ENCODE results near the gene SLC22A13.
"Not testable (repeated sequence)": the region's sequence is repeated elsewhere in the genome, so short reads cannot be mapped to it uniquely, and the experiment has no call there.

Gene SLC22A13, protein sequence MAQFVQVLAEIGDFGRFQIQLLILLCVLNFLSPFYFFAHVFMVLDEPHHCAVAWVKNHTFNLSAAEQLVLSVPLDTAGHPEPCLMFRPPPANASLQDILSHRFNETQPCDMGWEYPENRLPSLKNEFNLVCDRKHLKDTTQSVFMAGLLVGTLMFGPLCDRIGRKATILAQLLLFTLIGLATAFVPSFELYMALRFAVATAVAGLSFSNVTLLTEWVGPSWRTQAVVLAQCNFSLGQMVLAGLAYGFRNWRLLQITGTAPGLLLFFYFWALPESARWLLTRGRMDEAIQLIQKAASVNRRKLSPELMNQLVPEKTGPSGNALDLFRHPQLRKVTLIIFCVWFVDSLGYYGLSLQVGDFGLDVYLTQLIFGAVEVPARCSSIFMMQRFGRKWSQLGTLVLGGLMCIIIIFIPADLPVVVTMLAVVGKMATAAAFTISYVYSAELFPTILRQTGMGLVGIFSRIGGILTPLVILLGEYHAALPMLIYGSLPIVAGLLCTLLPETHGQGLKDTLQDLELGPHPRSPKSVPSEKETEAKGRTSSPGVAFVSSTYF

DNA sequence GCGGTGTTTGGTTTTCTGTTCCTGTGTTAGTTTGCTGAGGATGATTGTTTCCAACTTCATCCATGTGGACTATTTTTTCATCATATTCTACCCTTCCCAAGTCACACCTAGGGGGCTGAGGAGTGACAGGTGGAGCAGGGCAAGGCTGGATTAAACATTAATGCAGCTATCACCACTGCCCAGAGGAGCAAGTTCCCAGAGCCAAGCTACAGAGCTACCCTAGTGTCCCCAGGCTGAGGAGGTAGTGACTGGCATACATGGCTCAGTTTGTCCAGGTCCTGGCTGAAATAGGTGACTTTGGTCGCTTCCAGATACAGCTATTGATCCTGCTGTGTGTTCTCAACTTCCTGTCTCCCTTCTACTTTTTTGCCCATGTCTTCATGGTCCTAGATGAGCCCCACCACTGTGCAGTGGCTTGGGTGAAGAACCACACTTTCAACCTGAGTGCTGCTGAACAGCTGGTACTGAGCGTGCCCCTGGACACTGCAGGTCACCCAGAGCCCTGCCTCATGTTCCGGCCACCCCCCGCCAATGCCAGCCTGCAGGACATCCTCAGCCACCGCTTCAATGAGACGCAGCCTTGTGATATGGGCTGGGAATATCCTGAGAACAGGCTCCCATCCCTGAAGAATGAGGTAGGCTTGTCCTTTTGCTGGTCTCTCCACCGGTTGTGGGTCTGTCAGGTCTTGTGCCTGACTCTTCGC, at the start of gene SLC22A13:
TSS of gene SLC22A13 (plus strand) at position 209 of the 704 bp plus-strand sequence. CDS start at position 258, 49 bp downstream.
- no peak for DNase-seq (ENCODE audit: low read depth in 3 of 3)

DNA sequence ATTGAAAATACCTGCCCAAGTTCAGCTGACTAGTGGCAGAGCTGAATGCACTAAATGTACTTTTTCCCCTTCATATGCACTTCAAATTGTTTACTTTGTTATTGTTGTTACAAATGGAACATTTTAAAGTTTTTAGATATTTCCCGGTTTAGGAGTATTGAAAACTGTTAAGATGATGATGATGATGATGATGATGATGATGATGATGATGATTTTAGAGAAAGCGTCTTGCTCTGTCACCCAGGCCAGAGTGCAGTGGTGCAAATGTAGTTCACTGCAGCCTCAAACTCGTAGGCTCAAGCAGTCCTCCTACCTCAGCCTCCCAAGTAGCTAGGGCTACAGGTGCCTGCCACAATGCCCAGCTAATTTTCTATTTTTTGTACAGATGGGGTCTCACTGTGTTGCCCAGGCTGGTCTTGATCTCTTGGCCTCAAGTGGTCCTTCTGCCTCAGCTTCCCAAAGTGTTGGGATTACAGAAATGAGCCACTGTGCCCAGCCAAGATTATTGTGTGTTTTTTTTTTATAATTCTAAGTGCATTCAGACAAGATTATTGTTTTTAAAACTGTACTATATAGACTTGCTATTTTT, 45.9 kb upstream of the SLC22A13 start:
- no peak for DNase-seq (ENCODE audit: low read depth in 3 of 3)

DNA sequence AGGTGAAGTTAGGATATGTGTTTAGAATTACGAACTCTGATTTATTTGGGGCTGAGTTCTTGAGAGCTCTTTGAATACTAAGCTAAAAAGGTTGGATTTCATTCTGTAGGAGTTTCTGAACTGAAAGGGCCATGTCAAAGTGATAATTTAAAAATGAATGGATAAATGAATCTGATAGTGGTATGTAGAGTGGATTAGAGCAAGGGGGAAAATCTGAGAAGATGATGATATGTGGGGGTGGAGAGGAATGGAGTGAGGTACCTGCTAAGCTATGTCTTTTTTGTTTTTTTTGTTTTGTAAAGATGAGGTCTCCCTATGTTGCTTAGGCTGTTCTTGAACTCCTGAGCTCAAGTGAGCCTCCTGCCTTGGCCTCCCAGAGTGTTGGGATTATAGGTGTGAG, 44.6 kb upstream of the SLC22A13 start:
- no peak for DNase-seq (ENCODE audit: low read depth in 3 of 3)

DNA sequence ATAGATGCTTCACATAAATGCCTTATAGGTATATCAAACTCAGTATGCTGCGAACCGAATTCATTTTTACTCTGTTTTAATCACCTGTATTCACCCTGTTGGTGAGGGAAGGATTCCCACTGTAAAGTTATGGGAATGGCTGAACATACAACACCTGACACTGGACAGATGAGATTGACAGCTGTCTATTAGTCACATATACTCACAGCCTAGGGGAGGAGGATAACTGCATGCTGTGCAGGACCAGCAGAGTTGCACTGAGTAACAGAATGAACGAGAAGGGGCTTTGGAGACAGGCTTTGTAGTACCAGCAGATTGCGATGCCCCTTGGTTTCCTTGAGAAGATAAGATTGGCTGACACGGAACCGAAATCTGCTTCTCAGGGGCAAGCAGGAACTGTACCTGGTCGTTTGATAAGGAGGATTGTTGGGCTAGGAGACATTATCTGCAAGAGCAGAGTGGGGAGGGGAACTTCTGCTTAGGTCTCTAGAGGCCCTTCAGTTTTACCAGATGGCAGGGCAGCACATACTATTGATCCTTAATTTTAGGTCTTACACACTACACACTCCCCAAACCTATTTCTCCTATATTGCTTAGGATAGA, 43.5 kb upstream of the SLC22A13 start:
- DNase-seq (ENCODE audit: low read depth in 3 of 3), result no peak

DNA sequence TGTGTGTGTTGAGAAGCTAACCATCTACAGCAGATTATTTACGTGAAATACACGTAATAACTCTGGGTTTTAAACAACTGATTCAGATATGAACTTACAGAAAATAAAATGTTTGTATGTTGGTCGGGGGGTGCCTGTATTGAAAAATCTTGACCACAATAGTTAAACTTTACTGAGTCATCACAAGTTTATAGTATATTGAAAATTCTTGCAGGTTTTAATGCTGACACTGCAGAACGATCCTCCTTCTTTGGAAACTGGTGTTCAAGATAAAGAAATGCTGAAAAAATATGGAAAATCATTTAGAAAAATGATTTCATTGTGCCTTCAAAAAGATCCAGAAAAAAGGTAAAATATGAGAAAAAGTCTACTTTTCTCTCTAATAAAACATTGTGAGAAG, 41.3 kb upstream of the SLC22A13 start:
- no peak for DNase-seq (ENCODE audit: low read depth in 3 of 3)

DNA sequence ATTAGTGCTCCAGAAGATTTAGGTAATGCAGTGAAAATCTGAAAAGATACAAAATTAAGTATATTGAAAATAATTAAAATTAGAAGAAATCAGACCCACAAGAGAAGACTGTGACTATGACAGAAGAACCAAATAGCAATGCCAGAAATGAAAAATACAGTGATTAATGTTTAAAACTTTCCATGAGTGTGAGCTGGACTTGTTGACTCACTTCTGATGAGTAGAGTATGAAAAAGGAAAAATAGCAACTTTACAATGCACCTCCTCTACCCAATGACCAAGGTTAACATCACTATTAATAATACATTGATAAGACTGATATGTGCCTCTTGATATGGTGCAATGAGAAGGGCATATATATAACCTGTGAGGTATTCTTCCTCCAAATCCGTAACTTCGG, 39.3 kb upstream of the SLC22A13 start:
- DNase-seq (ENCODE audit: low read depth in 3 of 3), result no peak

DNA sequence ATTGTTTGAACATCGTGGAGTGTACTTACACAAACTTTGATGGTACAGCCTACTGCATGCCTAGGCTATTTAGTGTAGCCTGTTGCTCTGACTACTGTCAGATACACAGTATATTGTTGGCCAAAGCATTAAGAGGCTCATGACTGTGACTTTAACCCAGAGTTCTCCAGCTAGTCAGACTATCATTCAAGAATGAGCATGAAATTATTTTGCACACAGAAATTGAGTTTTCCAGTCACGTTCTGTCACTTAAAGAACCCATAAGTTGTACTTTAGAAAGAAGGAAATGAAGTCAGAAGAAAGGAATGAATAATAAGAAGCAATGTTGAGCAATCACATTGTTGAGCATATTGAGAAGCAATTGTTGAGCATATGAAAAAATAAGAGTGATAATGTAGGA, 37.6 kb upstream of the SLC22A13 start:
- DNase-seq (ENCODE audit: low read depth in 3 of 3), result no peak

DNA sequence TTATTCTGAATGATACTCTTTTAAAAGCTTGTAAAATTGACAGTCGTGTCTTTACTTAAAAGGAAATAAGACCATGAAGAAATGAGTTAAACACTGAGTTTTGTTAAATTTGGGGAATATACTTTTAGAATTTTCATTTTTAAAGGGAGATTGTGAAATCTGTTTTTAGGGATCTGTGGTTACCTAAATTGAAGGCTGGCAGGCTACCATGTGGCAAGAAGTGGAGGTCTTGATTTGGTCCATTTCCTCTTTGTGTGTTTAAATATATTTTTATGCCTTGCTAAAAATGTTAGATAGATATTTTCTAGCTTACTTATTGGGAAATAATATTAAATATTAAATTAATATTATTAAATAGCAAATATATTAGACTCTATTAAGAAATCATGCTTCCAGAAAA, 36.6 kb upstream of the SLC22A13 start:
- no peak for DNase-seq (ENCODE audit: low read depth in 3 of 3)

DNA sequence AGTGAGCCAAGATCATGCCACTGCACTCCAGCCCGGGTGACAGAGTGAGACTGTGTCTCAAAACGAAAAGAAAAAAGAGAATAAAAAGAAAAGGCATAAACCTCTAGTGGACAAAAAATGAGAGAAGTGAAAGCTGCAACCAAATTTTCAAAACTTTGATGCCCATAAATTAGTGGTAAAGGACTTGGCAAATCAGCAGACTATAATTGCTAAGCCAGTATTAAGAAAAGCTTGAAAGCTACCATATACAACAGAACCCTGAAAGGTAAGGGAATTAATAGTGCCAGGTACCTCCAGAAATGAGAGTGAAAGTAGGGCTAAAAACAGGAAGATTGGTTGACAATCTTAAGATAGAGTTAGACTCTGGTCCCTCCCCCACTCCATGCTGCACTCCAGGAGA, 32.9 kb upstream of the SLC22A13 start:
- no peak for DNase-seq (ENCODE audit: low read depth in 3 of 3)

DNA sequence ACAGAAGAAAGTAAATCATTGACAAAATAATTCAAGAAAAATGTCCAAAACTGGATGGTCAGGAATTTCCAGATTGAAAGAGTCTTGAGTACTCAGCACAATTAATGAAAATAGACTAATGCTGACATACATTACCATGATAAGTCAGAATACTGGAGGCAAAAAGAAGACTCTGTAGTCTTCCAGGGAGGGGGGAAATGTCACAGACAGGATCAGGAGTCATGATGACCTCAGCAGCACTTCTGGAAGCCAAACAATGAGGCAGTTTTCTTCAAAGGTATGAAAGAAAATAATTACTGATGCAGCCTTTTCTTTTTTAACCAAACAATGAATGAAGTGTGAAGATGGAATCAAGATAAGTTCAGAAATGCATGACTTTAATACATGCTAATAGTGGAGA, 30.1 kb upstream of the SLC22A13 start:
- DNase-seq (ENCODE audit: low read depth in 3 of 3), result no peak

DNA sequence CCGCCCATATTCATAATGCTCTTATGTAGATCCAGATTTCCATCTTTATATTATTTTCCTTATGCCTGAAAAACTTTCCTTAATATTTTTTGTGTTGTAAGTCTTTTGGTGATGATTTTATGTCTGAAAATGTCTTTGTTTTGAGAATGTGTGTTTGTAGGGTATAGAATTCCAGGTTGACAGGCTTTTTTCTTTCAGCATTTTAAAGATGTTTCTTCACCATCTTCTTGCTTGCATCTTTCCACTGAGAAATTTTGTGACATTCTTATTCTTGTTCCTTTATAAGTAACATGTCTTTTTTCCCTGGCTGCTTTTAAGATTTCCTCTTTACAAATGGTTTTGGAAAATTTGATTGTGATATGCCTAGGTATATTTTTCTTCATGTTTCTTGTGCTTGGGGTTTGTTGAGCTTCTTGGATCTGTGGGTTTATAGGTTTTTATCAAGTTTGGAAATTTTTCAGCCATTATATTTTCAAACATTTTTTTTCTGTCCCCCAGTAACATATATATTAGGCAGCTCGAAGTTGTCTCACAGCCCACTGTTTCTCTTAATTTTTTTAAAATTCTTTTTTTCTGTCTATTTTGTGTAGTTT, 27.1 kb upstream of the SLC22A13 start:
- DNase-seq (ENCODE audit: low read depth in 3 of 3), result no peak

DNA sequence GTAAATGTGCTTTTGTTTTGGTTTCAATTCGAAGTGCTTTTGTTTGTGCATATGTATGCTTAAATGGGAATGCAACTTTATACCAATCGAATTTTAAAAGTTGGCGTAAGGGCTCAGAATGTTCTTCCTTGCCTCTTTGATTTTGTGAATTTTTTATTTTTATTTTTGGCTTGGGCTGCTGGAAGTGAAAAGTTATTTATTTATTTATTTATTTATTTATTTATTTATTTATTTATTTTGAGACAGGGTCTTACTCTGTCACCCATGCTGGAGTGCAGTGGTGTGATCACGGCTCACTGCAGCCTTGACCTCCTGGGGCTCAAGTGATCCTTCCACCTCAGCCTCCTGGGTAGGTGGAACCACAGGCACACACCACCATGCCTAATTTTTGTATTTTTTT, 22.8 kb upstream of the SLC22A13 start:
- DNase-seq (ENCODE audit: low read depth in 3 of 3), result not testable (repeated sequence)

DNA sequence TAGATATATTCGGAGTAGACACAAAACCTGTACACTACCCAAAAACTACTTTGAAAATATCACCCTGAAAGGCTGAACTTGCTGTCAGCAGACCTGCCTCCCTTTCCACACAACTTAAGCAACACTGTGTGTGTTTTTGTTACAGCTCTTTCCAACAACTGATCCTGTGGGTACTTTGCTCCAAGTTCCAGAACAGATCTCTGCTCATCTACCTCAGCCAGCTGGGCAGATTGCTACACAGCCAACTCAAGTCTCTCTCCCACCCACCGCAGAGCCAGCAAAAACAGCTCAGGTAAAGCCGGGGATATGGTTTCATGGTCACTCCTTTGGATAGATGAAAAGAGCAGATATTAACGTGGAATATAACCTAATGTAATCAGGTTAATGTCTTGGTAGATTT, 19.7 kb upstream of the SLC22A13 start:
- no peak for DNase-seq (ENCODE audit: low read depth in 3 of 3)

DNA sequence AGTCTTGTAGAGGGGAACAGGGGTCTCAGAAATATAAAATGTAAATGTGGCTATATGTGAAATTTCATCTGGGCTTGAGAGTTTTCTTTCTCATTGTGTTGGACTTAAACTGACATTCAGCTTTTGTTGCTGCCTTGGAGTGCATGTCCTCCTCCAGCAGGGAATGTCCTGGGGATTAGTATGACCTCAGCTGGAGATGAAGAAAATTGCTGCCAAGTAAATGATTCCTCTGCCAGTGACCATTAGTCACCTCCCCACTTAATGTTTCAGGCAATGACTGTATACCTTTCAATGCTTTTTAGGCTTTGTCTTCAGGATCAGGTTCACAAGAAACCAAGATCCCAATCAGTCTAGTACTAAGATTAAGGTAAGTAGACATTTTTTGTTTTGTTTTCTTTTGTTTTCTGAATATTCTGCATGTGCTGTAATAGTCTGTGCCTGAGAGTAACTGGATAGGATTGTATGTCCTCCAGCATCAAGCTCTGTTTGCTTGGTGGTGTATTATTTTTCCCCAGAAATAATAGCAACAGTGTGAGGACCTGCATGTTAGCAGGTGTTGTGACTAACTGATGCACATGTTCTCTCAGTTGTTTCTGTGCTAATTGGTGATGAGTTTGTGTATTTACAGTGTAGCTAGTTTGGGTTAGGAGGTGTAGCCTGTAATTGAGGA, 18.1 kb upstream of the SLC22A13 start:
- DNase-seq (ENCODE audit: low read depth in 3 of 3), result no peak

DNA sequence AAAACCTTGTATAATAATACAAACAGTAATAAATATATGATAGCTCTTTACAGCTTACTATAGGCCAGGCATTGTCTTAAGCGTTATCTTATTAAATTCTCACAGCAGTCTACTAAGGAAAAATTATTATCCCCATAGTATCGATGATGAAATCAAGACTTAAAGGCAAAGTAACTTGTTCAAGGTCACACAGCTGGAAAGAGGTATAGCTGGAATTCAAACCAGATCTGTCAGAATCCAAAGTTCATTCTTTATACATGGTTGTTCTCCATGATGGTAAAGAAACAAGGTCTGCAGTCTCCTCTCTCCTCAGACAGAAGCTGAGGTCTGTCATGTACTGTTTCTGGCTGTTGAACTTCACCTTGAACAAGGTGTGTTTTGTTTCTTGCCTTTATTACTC, 15.4 kb upstream of the SLC22A13 start:
- no peak for DNase-seq (ENCODE audit: low read depth in 3 of 3)

DNA sequence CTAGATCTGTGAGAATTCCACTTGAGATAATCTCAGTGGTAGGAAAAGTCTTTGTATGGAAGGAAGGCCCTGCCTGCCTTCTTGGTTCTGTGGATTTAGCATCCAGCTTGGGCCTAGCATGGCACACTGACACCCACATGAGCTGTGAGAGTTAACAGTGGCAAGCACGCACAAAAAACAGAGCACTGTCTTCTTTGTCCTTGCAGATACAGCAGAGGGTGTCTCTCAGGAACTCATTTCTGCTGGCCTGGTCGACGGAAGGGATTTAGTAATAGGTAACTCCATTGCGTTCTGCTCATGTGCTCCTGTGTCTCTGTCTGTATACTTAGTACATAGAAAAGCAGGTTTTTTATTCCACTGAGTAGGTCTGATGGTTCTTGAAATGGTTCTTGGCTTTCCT, 14.4 kb upstream of the SLC22A13 start:
- DNase-seq (ENCODE audit: low read depth in 3 of 3), result no peak

DNA sequence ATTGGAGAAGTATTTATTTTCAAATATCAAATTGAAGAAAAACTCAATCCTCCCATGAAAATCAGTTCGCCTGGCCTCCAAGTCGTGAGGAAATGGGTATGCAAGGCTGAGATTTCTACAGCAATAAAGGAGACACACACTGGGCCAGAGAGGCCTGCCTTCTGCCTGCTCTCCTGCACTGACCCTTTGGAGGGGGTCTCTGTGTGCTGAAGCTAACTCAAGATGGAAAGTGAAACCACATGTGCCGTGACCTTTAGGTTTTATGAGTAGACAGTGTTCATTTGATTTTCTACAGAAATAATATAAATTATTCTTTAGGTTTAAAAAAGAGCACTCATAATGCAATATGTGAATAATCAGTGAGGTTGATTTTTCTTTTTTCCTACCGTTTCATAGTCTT, 11.9 kb upstream of the SLC22A13 start:
- DNase-seq (ENCODE audit: low read depth in 3 of 3), result no peak

DNA sequence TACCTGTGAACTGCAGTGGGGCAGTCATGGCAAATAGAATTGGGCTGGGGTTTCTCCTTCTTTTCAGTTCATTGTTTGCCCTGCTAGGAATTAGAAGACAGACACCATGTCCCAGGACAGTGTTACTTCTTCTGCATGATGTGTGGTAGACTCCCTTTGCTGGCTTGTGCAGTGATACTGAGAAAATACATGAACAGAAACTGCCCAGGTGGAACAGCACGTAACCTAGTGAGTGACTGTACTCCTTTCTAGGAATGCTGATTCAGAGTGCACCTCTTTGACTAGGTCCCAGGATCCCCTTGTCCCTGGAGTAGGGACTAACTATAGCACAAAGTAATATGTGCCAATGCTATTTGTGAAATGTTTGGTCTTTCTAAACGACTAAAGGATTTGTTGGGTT, 10.7 kb upstream of the SLC22A13 start:
- no peak for DNase-seq (ENCODE audit: low read depth in 3 of 3)

DNA sequence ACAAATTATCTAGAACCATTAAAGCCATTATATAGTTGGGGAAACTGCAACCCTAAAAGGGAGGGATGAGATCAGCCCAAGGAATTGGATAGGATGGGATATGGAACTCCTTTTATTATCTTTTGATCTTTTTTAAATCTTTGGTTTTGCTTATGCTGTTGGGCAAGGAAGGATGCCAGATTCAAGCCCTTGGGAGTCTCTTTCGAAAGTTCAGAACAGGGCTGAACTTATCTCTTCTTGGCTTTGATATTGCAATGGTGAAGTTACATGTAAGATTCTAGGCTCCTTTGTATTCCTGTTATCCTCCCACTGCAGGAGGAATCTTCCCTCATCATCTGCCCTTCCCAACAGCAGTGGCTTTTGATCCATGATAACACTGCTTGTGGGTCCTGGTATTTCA, 10.0 kb upstream of the SLC22A13 start:
- no peak for DNase-seq (ENCODE audit: low read depth in 3 of 3)

DNA sequence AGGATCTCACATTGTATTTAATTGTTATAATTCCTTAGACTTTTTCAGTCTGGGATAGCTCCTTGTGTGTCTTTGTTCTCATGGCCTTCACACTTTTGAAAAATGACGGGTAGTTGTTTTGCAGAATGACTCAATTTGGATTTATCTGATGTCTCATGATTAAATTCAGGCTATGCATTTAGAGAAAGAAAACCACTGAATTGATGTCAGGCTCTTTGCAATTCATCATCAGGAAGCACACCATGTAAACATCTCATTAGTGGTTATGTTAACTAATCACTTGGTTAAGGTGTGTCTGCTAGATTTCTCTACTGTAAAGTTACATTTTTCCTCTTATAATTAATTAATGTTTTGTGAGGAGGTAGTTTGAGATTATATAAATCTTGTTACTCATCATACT, 8.0 kb upstream of the SLC22A13 start:
- no peak for DNase-seq (ENCODE audit: low read depth in 3 of 3)

DNA sequence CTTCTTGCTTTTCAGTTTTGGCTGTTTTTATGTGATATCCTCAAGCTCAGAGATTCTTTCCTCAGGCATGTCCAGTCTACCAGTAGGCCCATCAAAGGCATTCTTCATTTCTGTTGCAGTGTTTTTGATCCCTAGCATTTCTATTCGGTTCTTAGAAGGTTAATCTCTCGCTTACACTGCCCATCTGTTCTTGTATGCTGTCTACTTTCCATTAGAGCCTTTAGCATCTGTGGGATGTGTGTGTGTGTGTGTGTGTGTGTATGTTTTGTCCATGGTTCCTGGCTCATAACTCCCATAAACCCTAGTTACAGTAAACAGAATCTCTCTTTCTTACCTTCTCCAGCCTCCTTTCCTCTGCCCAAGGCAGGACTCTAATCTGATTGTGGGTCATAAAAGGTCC, 5.1 kb upstream of the SLC22A13 start:
- DNase-seq (ENCODE audit: low read depth in 3 of 3), result no peak

Data from stimulated activated CD4-positive, alpha-beta T cell treated with anti-CD3 and anti-CD28 coated beads, TNF-alpha, amount 100 ng/mL, for 48 hours (primary cell).